GM18508 (cell line): ENCODE measurements around the gene ATP8B2.

ENCODE experiments used
- ATAC-seq: cut with Tn5 transposase; IDR thresholded peaks from one replicate; pipeline ENCODE4 v1.9.1; 2021; ENCODE audit warnings: moderate number of reproducible peaks; ENCODE audit not compliant: insufficient read depth, unreplicated experiment

Gene ATP8B2

DNA sequence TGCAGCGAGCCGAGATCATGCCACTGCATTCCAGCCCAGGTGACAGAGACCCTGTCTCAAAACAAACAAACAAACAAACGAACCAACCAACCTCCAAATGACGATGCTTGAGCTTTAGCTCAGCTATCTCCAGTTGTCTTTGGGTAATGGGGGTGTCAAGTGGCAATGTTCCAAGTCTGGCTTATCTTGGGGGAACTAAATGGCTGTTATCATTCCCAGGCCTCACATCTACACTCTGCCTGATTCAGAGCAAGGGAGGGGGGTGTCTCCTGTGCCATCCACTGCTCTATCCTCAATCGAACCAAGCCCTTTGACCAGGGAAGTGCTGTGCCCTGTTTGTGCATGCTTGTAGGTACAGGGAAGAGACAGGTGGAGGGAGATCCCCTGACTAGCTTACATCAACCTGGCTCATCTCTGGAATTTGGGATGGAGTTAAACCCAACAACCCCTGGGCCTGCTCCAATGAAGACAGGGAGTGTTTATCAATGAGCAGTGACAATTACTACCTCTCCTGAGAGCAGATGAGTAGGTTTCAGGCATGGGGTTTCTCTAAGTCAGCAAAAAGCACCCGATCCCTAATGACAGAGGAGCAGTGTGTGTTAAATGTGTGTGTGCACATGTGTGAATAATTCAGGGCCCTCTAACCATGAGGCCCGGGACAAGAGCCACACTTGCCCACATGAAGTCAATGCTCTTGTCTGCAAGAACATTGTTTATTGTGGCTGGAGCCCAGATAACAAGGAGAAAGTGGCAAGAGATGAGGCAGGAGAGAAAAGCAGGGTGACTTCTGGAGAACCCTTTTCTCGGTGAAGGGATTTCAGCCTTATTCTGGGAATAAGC lies 59.5 kb downstream of the ATP8B2 start:
- ATAC-seq, result no peak

DNA sequence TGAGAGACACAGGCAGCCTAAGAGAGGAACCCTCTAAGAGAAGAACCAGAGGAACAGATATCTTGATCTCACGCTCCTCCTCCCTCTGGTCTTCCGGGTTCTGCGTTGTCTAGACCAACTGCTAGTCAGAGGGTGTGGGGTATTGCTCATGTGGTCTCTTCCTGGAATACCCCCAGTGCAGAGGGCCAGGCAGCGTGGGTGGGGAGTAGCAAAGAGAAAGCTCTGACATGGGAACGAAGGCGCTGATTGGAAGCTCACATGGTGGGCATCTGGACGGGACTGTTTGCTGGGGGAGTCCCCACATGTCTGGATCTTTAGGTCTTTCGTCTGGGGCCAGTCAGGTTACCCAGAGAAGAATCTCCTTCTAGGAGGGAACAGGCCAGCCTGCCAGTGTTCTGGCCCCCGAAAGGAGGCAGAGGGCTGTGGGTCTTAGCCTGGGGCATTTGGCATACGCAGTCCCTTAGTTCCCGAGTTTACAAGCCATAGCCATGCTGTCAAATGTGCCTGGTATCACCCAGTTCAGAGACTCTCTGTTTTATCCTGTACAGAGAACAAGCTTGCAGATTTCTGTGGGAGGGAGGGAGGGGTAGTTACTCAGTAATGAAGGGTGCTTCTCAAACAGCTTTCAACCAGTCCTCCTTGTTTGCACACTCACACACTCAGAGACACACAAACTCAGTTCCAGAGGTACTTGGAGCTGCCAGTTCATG lies 61.5 kb downstream of the ATP8B2 start:
- ATAC-seq, result no peak

DNA sequence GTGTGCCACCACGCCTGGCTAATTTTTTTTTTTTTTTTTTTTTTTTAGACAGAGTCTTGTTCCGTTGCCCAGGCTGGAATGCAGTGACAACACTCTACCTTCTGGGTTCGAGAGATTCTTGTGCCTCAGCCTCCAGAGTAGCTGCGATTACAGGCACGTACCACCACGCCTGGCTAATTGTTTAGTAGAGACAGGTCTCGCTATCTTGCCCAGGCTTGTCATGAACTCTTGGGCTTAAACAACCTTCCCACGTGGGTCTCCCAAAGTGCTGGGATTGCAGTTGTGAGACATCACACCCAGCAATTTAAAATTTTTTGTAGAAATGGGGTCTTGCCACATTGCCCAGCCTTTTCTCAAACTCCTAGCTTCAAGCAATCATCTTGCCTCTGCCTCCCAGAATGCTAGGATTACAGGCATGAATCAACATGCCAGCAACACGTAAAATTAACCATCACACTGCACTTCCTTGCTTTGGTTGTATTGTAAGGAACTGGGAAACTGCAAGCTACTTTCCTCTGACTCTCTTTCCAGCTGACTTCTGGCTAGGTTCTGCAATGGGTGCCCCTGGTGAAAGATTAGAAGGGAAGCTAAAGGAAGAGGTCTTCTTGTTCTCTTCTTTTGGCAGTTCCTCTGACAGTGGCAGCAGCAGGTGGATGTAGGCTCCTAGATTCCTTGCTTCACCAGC lies 65.9 kb downstream of the ATP8B2 start:
- no peak for ATAC-seq

DNA sequence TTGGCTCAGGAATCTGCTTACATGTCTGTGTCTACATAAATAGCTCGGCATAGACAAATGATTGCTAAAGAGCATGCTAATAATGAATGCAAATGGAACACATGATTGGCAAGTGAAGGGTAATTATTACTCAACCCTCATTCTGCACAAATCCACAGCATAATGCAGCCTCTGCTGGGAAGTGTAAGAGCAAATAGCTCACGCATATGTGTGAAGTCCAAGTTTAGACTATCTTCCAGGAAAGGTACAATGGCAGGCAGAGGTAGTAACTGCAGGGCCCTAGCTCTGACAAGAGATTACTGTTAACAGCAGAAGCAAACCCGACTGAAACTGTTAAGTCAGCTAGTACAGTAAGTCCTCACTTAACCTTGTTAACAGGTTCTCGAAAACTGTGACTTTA lies 72.8 kb downstream of the ATP8B2 start:
- ATAC-seq, result no peak

DNA sequence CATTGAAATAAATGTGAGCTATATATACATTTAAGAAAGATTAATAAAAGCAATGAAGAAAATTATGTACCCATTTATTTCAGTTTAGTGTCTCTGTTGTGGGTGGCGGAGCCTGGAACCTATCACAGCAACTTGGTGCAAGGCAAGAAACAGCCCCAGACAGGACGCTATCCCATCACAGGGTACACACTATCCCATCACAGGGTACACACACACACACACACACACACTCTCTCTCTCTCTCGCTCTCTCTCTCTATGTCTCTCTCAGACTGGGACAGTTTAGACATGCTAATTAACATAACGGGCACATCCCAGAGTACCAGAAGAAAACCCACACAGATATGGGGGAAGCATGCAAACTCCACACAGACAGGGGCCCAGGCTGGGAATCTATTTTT lies 73.4 kb downstream of the ATP8B2 start:
- no peak for ATAC-seq

DNA sequence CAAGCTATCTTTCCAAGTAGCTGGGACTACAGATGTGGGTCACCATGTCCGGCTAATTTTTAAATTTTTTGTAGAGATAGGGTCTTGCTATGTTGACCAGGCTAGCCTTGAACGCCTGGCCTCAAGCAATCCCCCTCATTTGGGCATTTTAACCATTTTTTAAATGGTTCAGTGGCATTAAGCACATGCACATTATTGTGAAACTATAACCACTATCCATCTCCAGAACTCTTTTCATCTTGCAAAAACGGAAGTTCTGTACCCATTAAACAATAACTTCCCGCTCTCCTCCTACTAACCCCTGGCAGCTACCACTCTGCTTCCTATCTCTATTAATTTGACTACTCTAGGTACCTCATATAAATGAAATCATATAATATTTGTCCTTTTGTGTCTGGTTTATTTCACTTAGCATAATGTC lies 75.1 kb downstream of the ATP8B2 start:
- ATAC-seq, result no peak
